Activated CD8-positive, alpha-beta T cell treated with anti-CD3 and anti-CD28 coated beads, Interleukin-2, amount 10 ng/mL, durations not matched to agents 7 days and 5 days (primary cell): Measurements from ENCODE around the gene STAP2. TPM values are rescaled to one million over a fixed set of nuclear protein-coding genes. Genes with fewer than 3 reads are reported as not detected.
"Not testable (repeated sequence)": the region's sequence is repeated elsewhere in the genome, so short reads cannot be mapped to it uniquely, and the experiment has no call there.

Experiments used
- ATAC-seq: fragments of 150-1000 bp; cut with Tn5 transposase; one replicate; pipeline ENCODE4 v1.10.0; 2021; ENCODE audit warnings: moderate library complexity
- CTCF ChIA-PET: fragments of 350-600 bp; sonication (Branson Sonifier 250); formaldehyde crosslinking; loops from one replicate; lab custom pipeline; 2021; ENCODE audit warnings: antibody characterized with exemption; lab: Charles Lee
- POLR2A ChIA-PET: fragments of 350-600 bp; sonication (Branson Sonifier 250); formaldehyde crosslinking; loops from one replicate; lab custom pipeline; 2021; ENCODE audit warnings: antibody characterized with exemption; lab: Charles Lee
- DNase-seq: peaks from one replicate; pipeline ENCODE4 v3.0.0-alpha.2; 2020
- H3K27ac Mint-ChIP-seq: one replicate; pipeline ENCODE4 v1.8.0; 2021; ENCODE audit warnings: mild to moderate bottlenecking, mixed read lengths
- H3K27me3 Mint-ChIP-seq: one replicate; pipeline ENCODE4 v1.8.0; 2021; ENCODE audit warnings: low read depth, mixed read lengths
- H3K36me3 Mint-ChIP-seq: one replicate; pipeline ENCODE4 v1.8.0; 2021; ENCODE audit warnings: low read depth, mixed read lengths
- H3K4me1 Mint-ChIP-seq: one replicate; pipeline ENCODE4 v1.8.0; 2021; ENCODE audit warnings: low read depth, mixed read lengths
- H3K4me3 Mint-ChIP-seq: one replicate; pipeline ENCODE4 v1.8.0; 2021; ENCODE audit warnings: mild to moderate bottlenecking, mixed read lengths
- H3K9me3 Mint-ChIP-seq: one replicate; pipeline ENCODE4 v1.8.0; 2022; ENCODE audit warnings: mixed read lengths; ENCODE audit not compliant: insufficient read depth
- total RNA-seq, 2 experiments: library from RNA; stranded (reverse); gene quantifications; one replicate each; pipeline ENCODE4 v1.2.3, GENCODE V29; 2021

STAP2 gene
- total RNA-seq, 2 experiments from 2014 or later, result 14.3 to 16.5 TPM

DNA sequence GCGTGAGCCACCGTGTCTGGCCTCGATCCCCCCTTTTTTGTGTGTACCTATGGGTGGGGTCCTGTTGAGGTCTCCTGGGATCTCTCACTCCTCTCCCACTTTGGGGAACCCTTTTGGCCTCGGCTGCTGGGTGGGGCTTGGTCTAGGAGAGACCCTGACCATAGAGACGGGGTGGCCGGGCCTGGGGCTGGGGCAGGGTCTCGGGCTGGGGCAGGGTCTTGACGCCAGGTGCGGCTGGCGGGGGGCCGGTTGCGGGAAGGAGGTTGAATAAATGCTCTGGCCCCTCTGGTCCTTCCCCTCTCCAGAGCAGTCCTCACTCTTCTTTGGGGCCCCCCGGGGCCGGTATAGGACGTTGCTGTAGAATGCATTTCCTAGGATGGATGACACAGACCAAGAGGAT lies 46.1 kb downstream of the STAP2 start:
- no peaks in the 10 kb centered on the region for H3K9me3 Mint-ChIP-seq
- DNase-seq, result no peak
- POLR2A ChIA-PET, result no interaction called here

DNA sequence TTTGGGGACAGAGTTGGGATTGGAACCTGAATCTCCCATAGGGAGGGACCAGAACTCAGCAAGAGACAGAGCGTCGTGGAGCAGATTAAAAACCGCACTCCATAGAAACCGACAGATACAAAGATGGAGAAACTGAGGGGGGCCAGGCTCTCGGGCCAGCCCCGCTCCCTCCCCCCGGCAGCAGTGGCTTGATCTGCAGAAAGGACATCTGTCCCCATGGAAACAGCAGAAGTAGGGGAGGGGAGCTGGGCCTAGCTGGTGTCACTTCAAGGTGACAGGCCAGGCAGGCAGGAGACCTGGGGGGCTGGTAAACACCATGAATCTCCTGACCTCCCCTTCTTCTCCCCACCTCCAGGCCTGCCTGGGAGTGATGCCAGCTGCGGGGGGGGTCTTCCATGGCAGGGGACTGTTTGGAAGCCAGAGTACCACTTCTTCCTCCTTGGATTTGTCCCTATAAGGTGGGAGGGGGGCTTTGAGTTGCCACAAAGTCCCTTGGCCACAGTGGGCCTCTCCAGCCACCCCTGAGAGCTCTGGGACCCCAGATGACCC lies 47.4 kb downstream of the STAP2 start:
- peaks cover under 1% of the 10 kb centered on the region for H3K27me3 Mint-ChIP-seq
- ChIA-PET CTCF (no interaction called here), POLR2A (no interaction called here)
- no peak overlapping the region for H3K4me3 Mint-ChIP-seq
- no peaks in the 10 kb centered on the region for H3K9me3 Mint-ChIP-seq
- peaks cover 1% of the 10 kb centered on the region for H3K36me3 Mint-ChIP-seq
- ATAC-seq, result no peak
- no peak for DNase-seq
- H3K27ac Mint-ChIP-seq, result no peak overlapping the region
- no peaks in the 10 kb centered on the region for H3K4me1 Mint-ChIP-seq

More for the DNA sequence above, 46.1 kb downstream of the STAP2 start:
- no peaks in the 10 kb centered on the region for H3K27me3 Mint-ChIP-seq
- CTCF ChIA-PET, result no interaction called here
- no peak overlapping the region for H3K27ac Mint-ChIP-seq
- no peak overlapping the region for H3K4me3 Mint-ChIP-seq
- H3K36me3 Mint-ChIP-seq, result peaks cover 3% of the 10 kb centered on the region
- H3K4me1 Mint-ChIP-seq, result no peaks in the 10 kb centered on the region
- no peak for ATAC-seq

DNA sequence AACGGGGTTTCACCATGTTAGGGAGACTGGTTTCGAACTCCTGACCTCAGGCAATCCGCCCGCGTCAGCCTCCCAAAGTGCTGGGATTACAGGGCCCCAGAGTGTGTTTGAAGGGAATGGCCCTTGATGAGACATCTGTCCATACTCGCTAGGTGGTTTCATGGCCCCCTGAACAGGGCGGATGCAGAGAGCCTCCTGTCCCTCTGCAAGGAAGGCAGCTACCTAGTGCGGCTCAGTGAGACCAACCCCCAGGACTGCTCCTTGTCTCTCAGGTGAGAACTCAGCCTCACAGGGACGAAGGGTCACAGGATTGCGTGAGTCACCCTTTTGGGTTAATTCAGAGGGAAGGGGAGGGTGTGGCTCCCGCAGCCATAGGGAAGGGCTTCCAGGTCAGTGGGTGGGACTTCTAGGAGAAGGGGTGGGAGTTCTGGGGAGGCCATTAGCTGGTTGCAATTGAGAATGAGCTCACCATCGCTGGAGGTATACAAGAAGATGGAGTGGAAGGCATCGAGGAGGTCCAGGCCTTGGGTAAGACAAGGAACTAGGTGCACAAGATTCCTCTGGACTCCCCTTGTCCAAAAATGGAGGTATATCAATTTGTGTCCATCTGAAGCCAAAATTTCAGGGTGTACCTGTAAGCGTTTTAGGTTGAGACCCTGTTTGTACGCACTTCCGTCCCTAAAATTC lies 50.4 kb downstream of the STAP2 start:
- DNase-seq (no peak), ATAC-seq (no peak)
- H3K27ac Mint-ChIP-seq, result no peak overlapping the region
- H3K36me3 Mint-ChIP-seq, result peaks cover 1% of the 10 kb centered on the region
- H3K4me3 Mint-ChIP-seq, result no peak overlapping the region
- ChIA-PET POLR2A (no interaction called here), CTCF (no interaction called here)
- H3K4me1 Mint-ChIP-seq, result no peaks in the 10 kb centered on the region
- H3K9me3 Mint-ChIP-seq, result no peaks in the 10 kb centered on the region
- peaks cover 2% of the 10 kb centered on the region for H3K27me3 Mint-ChIP-seq

DNA sequence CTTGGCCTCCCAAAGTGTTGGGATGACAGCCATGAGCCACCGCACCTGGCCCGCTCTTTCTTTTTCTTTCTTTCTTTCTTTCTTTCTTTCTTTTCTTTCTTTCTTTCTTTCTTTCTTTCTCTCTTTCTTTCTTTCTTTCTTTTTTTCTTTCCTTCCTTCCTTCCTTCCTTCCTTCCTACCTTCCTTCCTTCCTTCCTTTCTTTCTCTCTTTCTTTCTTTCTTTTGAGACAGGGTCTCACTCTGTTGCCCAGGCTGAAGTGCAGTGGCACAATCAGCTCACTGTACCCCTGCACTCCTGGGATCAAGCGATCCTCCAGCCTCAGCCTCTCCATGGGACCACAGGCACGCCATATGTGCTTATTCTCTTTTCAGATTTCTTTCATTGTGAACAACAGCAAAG lies 52.5 kb downstream of the STAP2 start:
- DNase-seq, CTCF ChIA-PET, H3K27ac Mint-ChIP-seq, H3K4me3 Mint-ChIP-seq, H3K4me1 Mint-ChIP-seq, H3K27me3 Mint-ChIP-seq, ATAC-seq, H3K9me3 Mint-ChIP-seq, H3K36me3 Mint-ChIP-seq, POLR2A ChIA-PET: not testable (repeated sequence)

DNA sequence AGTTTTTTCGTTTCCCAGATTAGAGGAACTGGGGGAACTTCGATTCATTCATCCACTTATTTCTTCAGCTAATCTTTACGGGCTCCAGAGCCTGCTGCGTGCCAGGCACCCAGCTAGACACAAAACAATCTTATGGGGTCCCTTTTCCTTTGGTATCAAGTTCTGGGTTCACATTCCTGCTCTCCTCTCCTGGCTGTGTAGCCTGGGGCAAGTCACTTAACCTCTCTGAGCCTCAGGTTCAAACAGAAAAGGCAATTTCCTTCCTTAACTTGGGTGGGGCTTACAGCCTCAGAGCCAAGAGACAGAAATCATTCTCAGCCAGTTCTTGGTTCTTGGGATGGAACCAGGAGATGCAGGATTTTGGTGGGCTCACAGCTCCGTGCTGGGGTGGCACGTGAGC lies 53.7 kb downstream of the STAP2 start:
- H3K4me1 Mint-ChIP-seq, result no peaks in the 10 kb centered on the region
- H3K27ac Mint-ChIP-seq, result no peak overlapping the region
- ChIA-PET POLR2A (no interaction called here), CTCF (no interaction called here)
- no peak overlapping the region for H3K4me3 Mint-ChIP-seq
- H3K9me3 Mint-ChIP-seq, result no peaks in the 10 kb centered on the region
- DNase-seq, result no peak
- no peak for ATAC-seq
- no peaks in the 10 kb centered on the region for H3K36me3 Mint-ChIP-seq
- peaks cover 15% of the 10 kb centered on the region for H3K27me3 Mint-ChIP-seq

DNA sequence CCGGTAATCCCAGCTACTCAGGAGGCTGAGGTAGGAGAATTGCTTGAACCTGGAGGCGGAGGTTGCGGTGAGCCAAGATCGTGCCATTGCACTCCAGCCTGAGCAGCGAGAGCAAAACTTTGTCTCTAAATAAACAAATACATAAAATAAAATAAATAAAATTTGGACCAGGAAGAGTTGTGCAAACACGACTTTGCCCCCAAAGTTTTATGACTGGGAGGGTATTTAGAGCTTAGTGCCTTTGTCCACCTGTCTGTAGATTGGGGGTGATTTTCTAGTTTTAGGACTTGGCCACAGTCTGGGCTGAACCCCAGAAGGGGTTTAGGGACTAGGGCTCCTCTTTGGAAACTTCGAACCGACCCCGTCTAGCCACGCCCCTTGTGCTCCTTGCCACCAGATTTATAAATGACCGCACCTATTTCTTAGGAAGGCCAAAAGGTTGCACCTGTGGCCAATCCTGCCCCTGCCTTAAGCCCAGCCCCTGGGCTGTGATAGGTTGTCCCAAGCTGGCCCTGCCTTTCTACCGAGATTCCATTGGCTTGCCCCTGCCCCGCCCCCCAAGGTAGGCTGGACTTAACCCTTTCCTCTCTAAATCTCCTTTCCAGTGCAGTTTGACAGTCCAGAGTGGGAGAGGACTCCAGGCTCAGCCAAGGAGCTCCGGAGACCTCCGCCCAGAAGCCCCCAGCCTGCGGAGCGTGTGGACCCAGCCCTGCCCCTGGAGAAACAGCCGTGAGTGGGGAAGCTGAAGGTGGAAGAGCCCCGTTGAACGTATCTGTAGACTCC lies 54.3 kb downstream of the STAP2 start:
- CTCF ChIA-PET, result interaction anchor here (1.0 kb wide), 1 partner anchor 16 kb away, joined by 4 read pairs; no protein-coding TSS in a partner anchor
- ATAC-seq (no peak), DNase-seq (no peak)
- Mint-ChIP-seq H3K27ac (no peak overlapping the region), H3K4me1 (peaks cover 3% of the 10 kb centered on the region), H3K9me3 (no peaks in the 10 kb centered on the region), H3K4me3 (no peak overlapping the region), H3K36me3 (no peaks in the 10 kb centered on the region), H3K27me3 (peaks cover 19% of the 10 kb centered on the region)
- POLR2A ChIA-PET, result no interaction called here

DNA sequence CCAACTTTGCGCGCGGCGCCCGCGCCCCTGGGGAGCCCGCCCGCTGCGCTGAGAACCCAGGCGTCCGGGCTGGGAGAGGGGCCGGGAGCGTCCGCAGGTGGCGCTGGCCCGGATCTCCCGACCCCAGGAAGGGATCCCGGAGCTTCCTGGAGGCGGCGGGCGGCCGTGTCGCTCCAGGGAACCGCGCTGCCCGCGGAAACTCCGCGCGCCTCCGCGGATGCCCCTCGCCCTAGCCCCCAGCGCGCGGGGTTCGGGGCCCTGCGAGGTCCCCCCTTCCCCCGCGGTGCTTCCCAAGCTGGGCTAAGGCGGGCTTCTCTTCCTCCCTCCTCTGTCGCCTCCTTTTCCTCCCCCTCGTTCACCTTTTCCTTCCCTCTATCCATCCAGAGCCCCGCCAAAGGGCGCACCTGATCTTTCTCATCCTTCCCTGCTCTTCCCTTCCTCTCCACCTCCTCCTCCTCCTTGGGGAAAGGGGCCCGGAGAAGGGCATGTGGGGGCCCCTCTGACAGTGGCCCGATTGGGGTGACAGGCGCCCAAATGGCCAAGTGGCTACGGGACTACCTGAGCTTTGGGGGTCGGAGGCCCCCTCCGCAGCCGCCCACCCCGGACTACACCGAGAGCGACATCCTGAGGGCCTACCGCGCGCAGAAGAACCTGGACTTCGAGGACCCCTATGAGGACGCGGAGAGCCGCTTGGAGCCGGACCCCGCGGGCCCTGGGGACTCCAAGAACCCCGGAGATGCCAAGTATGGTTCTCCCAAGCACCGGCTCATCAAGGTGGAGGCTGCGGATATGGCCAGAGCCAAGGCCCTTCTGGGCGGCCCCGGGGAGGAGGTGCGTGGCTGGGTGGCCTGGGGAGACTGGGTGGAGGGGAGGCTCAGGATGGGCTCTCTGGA lies 58.9 kb downstream of the STAP2 start:
- ChIA-PET POLR2A (no interaction called here), CTCF (interaction anchor here (1.2 kb wide), 1 partner anchor 64 kb away, joined by 3 read pairs; no protein-coding TSS in a partner anchor)
- ATAC-seq (no peak), DNase-seq (no peak)
- H3K4me1 Mint-ChIP-seq, result peaks cover 10% of the 10 kb centered on the region
- H3K27me3 Mint-ChIP-seq, result peaks cover 20% of the 10 kb centered on the region
- peak overlapping the region; percentile 28 for H3K4me3 Mint-ChIP-seq
- no peak overlapping the region for H3K27ac Mint-ChIP-seq
- H3K9me3 Mint-ChIP-seq, result no peaks in the 10 kb centered on the region
- H3K36me3 Mint-ChIP-seq, result no peaks in the 10 kb centered on the region

DNA sequence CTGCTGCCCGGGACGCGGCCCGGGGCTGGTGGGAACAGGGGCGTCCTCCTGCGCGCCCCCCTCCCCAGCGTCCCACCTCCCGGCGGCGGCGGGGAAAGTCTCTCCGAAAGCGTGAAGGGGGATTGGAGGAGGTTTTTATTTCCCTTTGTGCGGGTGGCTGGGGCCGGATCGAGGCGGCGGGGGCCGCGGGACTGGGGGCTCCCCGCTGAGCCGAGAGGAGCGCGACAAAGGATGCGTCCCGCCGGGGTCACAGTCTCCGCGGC lies 59.4 kb downstream of the STAP2 start:
- Mint-ChIP-seq H3K27me3 (peaks cover 20% of the 10 kb centered on the region), H3K27ac (no peak overlapping the region), H3K4me1 (peaks cover 10% of the 10 kb centered on the region), H3K9me3 (no peaks in the 10 kb centered on the region), H3K4me3 (no peak overlapping the region), H3K36me3 (no peaks in the 10 kb centered on the region)
- no peak for ATAC-seq
- POLR2A ChIA-PET, result no interaction called here
- no peak for DNase-seq
- CTCF ChIA-PET, result interaction anchor here (1.2 kb wide), 1 partner anchor 65 kb away, joined by 3 read pairs; no protein-coding TSS in a partner anchor

DNA sequence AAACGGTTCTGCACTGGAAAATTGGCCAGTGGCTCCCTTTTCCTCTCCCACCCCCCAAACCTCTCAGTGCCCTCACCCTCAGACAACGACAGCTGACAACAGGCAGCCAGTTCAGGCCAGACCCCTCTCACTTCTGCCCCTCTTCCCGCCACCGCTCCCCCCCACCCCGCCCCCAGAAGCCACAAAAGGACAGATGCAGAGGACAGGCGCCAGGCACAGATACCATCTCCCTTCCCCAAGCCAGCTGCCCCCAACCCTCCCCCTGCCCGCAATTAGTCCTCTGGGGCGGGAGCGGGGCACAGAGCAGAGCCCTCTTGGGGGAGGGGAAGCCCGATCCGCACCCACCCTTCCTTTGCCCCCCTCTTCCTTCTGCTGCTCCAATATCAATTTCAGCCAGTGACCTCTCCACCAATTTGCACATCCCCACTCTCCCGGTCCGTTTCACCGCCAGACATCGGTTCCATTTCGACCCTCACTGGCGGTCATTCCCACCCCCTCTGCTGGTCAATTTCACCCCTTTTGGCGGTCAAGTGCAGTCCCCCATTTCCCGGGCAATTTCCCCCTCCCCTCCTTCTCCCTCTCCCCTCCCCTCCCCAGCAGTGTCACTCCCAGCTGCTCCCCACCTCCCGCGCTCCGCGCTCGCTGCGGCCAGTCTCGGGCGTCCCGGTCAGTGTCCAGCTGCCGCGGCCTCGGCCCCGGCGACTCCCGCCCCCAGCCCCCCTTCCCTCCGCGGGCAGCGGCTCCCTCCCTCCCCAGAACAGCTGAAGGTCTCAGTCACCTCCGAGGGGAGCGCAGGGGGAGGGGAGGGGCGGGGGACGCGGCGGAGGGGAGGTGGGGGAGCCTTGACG lies 60.0 kb downstream of the STAP2 start, which contains the start of gene SHD:
SHD (plus strand) TSS at position 848 of the 848 bp plus-strand sequence. CDS start 798 bp downstream, outside the sequence.
- Mint-ChIP-seq H3K27ac (no peak within 1 kb of the TSS), H3K27me3 (peaks cover 20% of the 10 kb centered on the region), H3K4me1 (peaks cover 10% of the 10 kb centered on the region), H3K4me3 (peak within 1 kb of the TSS; percentile 28), H3K36me3 (peaks cover under 1% of the 10 kb centered on the region), H3K9me3 (no peaks in the 10 kb centered on the region)
- no peak for DNase-seq
- CTCF ChIA-PET, result interaction anchor here (1.2 to 1.4 kb wide), 3 partner anchors 12 to 74 kb away, joined by 3 to 9 read pairs (median 5); no protein-coding TSS in a partner anchor
- POLR2A ChIA-PET, result interaction anchor here (1.0 kb wide), 1 partner anchor 26 kb away, joined by 3 read pairs; the partner anchor contains the start of gene FSD1
- ATAC-seq, result no peak

DNA sequence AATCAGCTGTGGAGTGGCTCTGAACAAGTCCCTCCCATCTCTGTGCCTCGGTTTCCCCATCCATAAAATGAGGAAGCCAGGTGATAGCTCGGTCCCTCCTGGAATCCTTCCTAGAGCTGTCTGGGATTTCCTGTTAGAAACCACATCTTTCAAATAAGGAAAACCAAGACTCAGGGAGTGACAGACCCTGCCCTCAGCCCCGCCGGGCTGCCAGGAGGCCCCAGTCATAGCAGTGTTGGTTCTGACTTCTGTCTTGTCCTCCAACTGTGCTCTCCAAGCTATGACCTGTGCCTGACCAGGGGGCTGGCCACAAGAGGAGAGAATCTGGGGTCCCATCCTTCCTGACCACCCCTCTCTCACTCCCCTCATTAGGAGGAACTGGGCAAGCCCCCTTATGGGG lies 60.6 kb downstream of the STAP2 start:
- Mint-ChIP-seq H3K27me3 (peaks cover 20% of the 10 kb centered on the region), H3K36me3 (peaks cover 2% of the 10 kb centered on the region), H3K4me1 (peaks cover 10% of the 10 kb centered on the region), H3K27ac (no peak overlapping the region), H3K4me3 (no peak overlapping the region), H3K9me3 (no peaks in the 10 kb centered on the region)
- ChIA-PET CTCF (interaction anchor here (1.2 to 1.4 kb wide), 2 partner anchors 11 to 74 kb away, joined by 5 to 9 read pairs; no protein-coding TSS in a partner anchor), POLR2A (interaction anchor here (1.0 kb wide), 1 partner anchor 26 kb away, joined by 3 read pairs; the partner anchor contains the start of gene FSD1)
- ATAC-seq (no peak), DNase-seq (no peak)
